AG09309 (cell line): ENCODE results near the gene OR10A6.
A peak's percentile ranks its signal among the peaks of the same experiment; 100 is the strongest.

Experiments
- DNase-seq: peaks from one replicate; pipeline ENCODE4 v3.0.0-alpha.2; 2010; ENCODE audit warnings: low read depth
- H3K4me3 ChIP-seq: 2 replicates; pipeline ENCODE4 v1.5.1; 2011; ENCODE audit warnings: mild to moderate bottlenecking, low read depth, low read length, moderate library complexity; ENCODE audit not compliant: control insufficient read depth
- TF ChIP-seq, protein P1 (sequence below): IDR thresholded peaks from 2 replicates; pipeline ENCODE4 v1.5.1; 2011; ENCODE audit warnings: mild to moderate bottlenecking, low read depth, low read length, inconsistent platforms; ENCODE audit not compliant: insufficient read depth, control insufficient read depth; ENCODE audit errors: missing control alignments

The OR10A6 gene

DNA sequence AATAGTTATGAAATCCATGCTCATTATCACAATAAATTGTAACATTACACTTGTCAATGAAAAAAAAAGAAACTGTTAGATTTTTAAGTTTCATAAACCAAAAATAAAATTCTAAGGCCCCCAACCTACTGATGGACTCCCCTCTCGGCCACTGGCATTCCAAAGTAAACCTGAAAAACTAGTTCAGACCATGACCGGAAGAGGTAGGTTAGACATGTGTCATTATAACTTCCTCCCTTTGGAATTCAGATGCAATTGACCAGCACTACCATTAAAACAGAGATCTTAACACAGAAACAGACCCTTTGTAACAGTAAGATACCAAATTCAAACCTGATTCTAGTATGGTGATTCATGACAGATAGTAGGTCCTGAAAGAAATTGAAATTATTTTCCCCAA, 12.9 kb downstream of the OR10A6 start:
- H3K4me3 ChIP-seq = no peak overlapping the region
- TF ChIP-seq, protein P1, sequence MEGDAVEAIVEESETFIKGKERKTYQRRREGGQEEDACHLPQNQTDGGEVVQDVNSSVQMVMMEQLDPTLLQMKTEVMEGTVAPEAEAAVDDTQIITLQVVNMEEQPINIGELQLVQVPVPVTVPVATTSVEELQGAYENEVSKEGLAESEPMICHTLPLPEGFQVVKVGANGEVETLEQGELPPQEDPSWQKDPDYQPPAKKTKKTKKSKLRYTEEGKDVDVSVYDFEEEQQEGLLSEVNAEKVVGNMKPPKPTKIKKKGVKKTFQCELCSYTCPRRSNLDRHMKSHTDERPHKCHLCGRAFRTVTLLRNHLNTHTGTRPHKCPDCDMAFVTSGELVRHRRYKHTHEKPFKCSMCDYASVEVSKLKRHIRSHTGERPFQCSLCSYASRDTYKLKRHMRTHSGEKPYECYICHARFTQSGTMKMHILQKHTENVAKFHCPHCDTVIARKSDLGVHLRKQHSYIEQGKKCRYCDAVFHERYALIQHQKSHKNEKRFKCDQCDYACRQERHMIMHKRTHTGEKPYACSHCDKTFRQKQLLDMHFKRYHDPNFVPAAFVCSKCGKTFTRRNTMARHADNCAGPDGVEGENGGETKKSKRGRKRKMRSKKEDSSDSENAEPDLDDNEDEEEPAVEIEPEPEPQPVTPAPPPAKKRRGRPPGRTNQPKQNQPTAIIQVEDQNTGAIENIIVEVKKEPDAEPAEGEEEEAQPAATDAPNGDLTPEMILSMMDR = no peak

DNA sequence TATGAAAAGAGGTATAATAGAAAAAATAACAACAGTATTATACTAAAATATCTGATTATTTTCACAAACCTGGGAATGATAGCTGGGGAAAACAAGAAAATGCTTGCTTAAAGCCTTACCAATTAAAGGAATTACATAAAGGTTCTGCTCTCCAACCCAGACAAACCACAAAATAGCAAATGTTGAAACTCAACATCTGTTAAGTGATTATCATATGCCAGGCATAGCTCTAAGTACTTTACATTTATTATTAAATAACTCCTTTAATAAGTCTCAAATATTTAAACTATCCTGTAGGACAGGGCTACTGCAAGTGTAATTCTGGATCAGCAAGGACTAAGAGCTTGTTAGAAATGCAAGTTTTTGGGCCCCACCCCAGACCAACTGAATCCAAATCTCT, 20.1 kb downstream of the OR10A6 start:
- no peak overlapping the region for H3K4me3 ChIP-seq
- TF ChIP-seq, protein P1 = no peak
- no peak for DNase-seq

More for the DNA sequence above, 12.9 kb downstream of the OR10A6 start:
- no peak for DNase-seq

DNA sequence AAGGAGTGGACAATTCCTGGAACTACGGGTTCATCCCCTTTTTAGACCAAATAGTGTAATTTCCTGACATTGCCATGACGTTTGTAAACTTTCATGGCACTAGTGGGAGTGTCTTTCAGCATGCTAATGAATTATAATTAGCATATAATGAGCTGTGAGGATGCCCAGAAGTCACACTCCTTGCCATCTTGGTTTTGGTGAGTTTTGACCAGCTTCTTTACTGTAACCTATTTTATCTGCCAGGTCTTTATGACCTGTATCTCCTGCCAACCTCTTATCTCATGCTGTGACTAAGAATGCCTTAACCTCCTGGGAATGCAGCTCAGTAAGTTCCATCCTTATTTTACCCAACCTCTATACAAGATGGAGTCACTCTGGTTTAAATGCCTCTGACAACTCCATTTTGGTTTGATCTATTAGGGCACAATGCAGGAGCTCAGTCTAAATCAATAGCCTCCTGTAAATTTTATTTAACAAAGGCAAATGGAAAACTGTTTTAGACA, 20.7 kb downstream of the OR10A6 start:
- no peak for DNase-seq
- H3K4me3 ChIP-seq = no peak overlapping the region
- TF ChIP-seq, protein P1 = no peak

GRCh38 chr11:7909585-7910285, 21.3 kb downstream of the OR10A6 start:
- TF ChIP-seq, protein P1 = no peak
- no peak for DNase-seq
- no peak overlapping the region for H3K4me3 ChIP-seq

- TF ChIP-seq, protein P1 = no peak
- H3K4me3 ChIP-seq = no peak overlapping the region
- peak; percentile 57 for DNase-seq
Measured at GRCh38 chr11:7907121-7907520, 23.9 kb downstream of the OR10A6 start.

- TF ChIP-seq, protein P1 = no peak
- DNase-seq = no peak
- no peak overlapping the region for H3K4me3 ChIP-seq
Measured at GRCh38 chr11:7906481-7906880, 24.6 kb downstream of the OR10A6 start.
